ENCODE data around the gene CHD9NB.

DNA sequence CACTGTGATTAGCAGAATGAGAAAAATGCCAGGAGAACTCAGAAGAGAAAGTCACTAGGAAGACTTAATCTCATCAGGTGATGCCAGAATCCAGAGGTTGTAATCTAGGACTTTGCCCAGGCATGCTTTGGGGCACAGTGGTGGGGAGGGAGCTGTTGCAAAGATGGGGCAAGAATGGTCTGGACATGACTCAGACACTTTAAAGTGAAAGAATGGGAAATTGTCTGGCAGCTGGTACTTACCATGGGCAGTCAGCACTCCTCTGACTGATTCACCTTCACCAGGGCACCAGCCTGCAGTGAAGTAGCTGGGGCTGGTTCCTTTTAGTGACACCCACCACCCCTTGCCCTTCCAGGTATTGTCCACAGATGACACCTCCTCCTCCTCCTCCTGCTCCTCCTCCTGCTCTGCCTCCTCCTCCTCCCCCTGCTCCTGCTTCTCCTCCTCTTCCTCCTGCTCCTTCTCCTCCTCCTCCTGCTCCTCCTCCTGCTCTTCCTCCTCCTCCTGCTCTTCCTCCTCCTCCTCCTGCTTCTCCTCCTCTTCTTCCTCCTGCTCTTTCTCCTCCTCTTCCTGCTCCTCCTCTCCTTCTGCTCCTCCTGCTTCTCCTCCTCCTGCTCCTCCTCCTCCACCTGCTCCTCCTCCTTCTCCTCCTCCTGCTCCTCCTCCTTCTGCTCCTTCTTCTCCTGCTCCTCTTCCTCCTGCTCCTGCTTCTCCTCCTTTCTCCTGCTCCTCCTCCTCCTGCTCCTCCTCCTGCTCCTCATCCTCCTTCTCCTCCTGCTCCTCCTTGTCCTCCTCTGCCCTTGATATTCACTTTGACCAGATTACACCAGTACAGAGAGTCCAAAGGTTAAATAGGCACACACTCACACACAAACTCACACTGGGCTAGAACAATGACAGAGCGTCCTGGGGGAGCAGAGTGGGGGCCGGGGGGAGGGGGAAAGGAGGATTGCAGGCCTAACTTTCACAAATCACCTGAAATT is at the start of gene CHD9NB:
- TF ChIP-seq POLR2AphosphoS5 (IDR thresholded peaks at IDR 0.05; ENCODE audit: borderline replicate concordance, low read depth, low read length) (no peak), EZH2 (IDR thresholded peaks at IDR 0.05) (no peak), FOXP2 (optimal IDR thresholded peaks at IDR 0.05; ENCODE audit: control extremely low read depth, extremely low read length, insufficient read depth) (no peak)

Measured in SK-N-MC (cell line).